IPS DF 4.7 (cell line): Measurements from ENCODE around the gene ACOT8.

ENCODE experiments used
- DNase-seq: peaks from one replicate; pipeline ENCODE4 v3.0.0-alpha.2; 2013; ENCODE audit warnings: low spot score; ENCODE audit errors: extremely low read depth

Gene ACOT8

GRCh38 chr20:45796337-45797065 lies 60.7 kb downstream of the ACOT8 start:
- no peak for DNase-seq

DNA sequence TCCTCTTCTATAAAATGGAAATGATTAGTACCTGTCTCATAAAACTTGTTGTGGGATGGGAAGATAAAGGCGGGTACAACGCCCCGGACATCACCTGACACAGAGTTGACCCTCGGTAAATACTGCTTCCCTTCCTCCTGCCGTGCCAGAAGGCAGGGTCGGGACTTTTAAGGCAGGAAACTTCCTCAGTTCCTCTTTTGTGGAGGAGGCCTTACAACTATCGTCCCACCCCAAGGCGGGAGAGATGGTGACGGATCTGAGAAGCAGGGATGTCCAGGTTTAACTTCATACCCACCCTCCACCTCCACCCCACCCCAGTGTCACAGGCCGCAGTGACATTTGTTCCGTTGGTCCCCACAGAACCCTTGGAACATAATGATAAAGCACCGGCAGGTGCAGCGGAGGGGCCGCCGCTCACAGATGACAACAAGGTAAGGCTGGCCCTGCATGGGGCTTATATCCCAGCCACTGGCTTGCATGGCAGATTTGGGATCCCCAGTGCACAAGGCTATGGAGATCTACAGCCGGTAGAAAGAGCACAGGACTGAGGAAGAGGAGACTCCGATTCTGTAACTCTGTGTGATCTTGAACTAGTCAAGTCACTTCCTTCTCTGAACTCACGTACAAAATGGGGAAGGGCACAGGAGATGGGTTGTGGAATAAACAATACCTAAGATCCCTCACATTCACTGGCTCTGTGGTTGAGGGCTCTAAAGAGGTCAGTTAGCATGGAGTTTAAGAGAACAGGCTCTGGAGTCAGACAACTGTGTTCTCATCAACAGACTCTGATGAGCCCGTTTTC lies 64.7 kb downstream of the ACOT8 start:
- DNase-seq = no peak
